NCI-H1105 (cell line): ENCODE measurements around the gene TECPR2.

Experiments
- DNase-seq: peaks from one replicate; lab custom pipeline; 2025; lab: John Stamatoyannopoulos, UW

The TECPR2 gene

GRCh38 chr14:102375119-102375518 is 12.4 kb downstream of the TECPR2 start:
- no peak for DNase-seq

GRCh38 chr14:102377696-102378095 is 15.0 kb downstream of the TECPR2 start:
- DNase-seq = no peak

DNA sequence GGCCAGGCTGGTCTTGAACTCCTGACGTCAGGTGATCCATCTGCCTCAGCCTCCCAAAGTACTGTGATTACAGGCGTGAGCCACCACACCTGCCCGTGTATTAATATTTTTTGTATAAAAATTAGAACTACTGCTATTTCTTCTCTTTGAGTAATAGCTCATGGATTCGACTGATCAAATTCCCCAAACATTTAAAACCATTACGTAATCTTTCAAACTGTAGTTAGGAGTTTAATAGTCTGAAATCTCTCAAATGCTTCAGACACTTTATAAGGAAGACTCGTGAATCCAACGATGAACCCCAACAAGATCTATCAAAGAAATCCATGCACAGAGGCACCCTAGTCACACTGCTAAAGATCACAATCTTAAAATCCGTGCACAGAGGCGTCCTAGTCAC is 16.1 kb downstream of the TECPR2 start:
- DNase-seq = no peak

DNA sequence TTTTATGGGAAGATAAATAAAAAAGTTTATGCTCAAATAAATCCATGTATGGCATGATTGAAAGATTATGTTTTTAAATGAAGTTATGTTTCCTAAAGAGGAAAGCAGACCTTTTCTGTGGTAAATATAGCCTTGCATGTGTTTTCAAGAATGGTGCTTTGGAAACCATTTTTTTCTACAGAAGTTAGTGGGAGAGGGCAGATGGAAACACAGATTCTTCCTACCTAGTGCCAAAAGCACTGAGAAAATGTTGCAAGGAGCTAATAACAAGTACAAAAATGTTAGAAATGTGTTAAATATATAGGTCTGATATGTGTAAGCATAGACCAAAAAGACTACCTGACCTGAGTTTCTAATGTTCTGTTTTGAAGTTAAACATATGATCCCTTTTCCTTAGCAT is 24.3 kb downstream of the TECPR2 start:
- DNase-seq = no peak

GRCh38 chr14:102389246-102389645 is 26.5 kb downstream of the TECPR2 start:
- DNase-seq = no peak

- DNase-seq = no peak
These were observed 27.5 kb downstream of the TECPR2 start for GRCh38 chr14:102390064-102390855.

DNA sequence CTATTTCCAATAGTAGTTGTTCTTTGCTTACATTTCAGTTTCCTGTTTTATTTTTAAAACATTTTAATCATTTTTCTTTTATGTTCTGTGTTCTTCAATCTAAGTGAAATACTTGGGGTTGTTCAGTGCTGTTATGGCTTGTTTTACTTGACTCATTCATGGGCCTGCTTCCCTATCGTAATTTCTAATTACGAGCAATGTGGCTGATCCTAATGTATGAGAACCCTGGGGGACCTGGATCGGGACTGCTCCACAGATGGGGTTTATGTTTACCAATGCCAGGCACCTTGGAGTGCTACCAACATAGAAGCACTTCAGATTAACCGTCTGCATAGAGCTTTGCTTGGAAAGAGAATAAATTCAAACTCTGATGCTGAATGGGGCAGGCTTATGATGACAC is 29.8 kb downstream of the TECPR2 start:
- no peak for DNase-seq

DNA sequence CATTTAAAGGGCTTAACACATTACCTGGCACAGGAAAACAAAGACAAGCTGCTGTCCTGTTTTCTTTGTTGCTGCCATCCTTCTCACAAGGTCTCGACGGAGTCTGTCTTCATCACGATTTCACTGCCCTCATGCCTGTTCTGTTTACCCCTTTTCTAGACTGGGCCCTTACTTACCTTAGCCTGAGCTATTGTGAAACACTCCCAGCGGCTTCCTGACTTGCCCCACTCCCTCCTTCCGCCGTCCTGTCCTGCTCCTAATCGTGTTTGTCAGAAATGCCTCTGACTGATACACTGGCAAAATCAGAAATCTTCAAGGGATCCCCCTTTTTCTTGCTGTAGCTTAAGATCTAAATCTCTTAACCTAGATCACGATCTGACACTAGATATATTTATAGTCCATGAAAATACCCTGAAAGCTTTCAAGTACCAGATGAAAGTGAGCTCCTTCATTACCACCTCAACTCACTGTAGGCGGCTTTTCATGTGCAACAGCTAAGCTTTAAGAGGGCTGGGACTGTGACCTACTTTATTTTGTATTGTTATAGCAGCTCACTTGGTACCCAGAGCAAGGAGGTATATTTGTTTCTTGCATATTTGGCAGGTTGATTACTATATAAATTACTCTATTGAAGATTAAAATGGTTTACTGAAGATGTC is 32.1 kb downstream of the TECPR2 start:
- no peak for DNase-seq

DNA sequence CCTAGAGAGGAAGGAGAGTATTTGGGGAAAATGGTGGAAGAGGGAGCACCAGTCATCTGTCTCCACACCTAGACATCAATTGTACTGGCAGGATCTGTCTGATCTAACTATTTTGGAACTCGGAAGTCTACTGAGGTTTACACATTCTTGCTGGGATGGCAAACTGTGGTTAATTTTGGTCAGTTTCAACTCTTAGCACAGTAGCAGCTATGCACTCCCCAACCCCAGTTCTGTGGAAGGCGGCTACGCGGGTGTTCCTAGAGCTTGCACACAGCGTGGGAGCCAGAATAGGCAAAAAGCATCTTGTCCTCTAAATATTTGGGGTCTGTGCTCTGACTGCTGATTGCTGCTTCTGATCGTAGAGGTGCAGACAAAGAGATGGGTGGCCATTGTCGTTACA is 33.8 kb downstream of the TECPR2 start:
- DNase-seq = no peak

- DNase-seq = no peak
These were observed 40.3 kb downstream of the TECPR2 start for GRCh38 chr14:102403028-102403427.

- no peak for DNase-seq
These were observed 44.5 kb downstream of the TECPR2 start for GRCh38 chr14:102407258-102407657.

GRCh38 chr14:102408724-102409123 is 46.0 kb downstream of the TECPR2 start:
- DNase-seq = no peak

DNA sequence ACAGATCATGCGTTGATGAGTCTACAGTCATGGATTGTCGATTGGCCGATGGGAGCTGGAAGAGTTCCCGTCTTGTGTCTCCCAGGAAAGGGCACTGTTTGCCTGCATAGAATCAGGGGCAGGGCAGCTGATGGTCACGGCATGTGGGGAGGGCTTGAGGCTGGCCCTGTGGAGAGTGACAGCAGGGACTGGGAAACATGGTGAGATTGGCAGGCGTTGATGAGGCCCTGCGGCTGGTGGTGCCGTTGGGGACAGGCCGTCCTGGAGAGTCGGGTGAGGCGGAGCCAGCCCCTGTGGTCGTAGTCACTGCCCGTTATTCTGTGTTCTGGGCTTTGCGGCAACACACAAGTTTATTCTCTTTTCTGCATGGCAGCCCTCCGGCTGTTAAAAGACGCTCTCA is 52.9 kb downstream of the TECPR2 start:
- DNase-seq = no peak

- DNase-seq = no peak
These were observed 54.3 kb downstream of the TECPR2 start for GRCh38 chr14:102417001-102417431.

GRCh38 chr14:102417646-102418045 is 54.9 kb downstream of the TECPR2 start:
- DNase-seq = no peak

GRCh38 chr14:102418169-102418852 is 55.6 kb downstream of the TECPR2 start:
- DNase-seq = no peak

DNA sequence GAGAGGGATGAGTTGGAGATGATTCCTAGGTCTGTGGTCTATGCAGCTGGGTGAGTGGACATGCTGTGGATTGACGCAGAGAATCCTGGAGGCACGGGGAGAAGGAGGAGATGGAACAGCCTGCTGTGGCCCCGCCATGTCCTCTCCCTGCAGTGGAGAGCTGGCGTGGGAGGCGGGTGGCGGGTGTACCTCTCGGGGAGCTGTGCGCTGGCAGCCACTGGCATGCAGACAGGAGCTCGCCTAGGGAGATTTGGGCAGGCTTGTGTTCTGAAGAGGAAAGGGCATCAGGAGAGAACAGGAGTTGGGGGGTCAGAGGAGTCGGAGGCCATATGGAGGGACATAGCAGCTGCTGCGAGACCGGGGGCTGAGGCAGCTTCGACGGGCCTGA is 56.1 kb downstream of the TECPR2 start:
- no peak for DNase-seq

DNA sequence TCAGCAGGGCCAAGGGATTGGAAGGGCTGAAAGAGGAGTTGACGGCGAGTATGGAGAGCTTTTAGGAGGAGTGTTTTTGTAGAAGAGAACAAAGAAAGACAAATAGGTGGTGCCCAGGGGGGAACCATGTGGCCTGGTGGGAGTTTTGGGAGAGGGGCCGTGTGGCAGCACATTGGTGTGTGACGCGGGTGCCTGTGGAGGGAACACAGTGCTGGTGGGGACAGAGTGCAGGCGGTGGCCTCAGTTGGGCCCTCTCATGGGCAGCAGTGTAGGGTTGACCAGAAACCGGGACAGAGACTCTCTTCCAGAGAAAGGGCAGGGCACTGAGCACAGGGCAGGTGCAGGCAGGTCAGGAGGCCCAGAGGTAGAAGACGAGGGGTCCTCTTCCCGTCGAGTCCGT is 56.5 kb downstream of the TECPR2 start:
- DNase-seq = no peak

DNA sequence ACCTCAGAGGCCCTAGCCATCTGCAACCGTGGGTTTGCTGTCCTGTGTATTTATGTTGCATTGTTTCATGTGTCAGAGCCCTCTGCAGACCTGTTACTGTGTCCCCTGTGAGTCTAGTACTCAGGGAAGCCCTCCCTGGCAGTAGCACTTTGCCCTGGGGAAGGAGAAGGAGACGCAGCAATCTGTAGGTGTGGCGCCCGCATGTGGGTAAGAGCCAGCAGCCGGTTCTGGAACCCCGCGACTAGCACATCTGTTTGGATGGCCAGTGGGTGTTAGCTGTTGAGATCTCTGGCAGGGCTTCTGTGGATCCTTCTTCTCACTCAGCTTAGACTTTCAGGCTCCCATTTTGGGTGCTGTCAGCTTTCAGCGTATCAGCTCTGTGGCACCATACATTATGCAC is 57.0 kb downstream of the TECPR2 start:
- no peak for DNase-seq

DNA sequence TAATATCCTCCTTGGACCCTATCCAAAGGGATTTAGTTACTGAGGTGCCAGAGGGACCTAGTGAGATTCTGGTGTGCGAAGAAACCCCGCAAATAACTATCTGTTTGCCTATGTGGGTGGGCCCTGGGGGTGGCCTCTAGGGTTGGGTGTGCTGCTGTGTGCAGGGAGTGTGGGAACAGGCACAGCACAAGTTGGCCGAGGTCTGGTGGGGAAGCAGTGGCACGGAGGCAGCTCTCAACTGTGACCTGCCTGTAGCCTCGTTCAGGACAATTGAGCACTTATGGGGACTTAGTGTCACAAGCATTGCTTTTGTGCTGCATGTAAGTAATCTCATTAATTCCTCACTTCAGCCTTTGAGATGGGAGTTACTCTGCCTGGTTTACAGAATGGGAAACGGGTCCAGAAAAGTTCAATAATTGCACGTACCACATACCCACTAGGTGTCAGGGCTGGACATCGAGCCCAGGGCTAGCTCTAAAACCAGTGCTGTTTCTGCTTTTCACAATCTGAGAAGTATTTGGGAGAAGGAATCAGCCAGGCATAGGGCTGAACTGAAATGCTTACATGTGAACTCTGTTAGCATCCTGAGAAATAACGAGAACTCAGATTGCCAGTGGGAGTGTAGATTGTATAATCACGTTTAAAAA is 58.8 kb downstream of the TECPR2 start:
- DNase-seq = no peak

DNA sequence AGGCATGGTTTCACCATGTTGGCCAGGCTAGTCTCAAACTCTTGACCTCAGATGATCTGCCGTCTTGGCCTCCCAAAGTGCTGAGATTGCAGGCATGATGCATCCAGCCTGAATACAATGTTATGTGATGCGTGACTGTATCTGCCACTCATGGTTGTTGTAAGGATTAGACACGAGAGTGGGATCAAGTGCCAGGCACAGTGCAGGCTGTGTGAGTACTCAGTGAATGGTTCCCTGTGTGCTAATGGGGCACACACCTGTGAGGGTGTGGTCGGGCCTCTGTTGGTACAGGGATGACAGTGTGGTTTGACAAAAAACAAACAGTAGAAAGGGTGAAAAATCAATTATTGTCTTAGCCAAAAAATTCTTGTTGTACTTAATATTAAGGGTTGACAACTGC is 61.8 kb downstream of the TECPR2 start:
- no peak for DNase-seq

DNA sequence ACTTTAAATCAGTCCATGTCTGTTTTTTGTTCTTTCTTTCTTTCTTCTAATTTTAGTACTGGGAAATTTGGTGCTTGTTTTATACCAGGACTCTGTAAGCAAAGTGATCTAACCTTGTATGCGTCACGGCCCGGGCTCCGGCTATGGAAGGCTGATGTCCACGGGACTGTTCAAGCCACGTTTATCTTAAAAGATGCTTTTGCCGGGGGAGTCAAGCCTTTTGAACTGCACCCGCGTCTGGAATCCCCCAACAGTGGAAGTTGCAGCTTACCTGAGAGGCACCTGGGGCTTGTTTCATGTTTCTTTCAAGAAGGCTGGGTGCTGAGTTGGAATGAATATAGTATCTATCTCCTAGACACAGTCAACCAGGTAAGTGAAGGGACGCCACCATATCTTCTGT is 62.2 kb downstream of the TECPR2 start:
- DNase-seq = no peak

- no peak for DNase-seq
These were observed 64.1 kb downstream of the TECPR2 start for GRCh38 chr14:102426796-102427195.
